22Rv1 (cell line): ENCODE data around the gene RPL23.

ENCODE experiments used
- CTCF ChIP-seq: fragments of 450-650 bp; IDR thresholded peaks from 2 replicates; pipeline ENCODE4 v1.5.1; 2017; ENCODE audit warnings: mild to moderate bottlenecking
- ZFX ChIP-seq: fragments of 450-650 bp; IDR thresholded peaks from 2 replicates; pipeline ENCODE4 v1.6.1; 2017; ENCODE audit warnings: antibody characterized with exemption, borderline replicate concordance

DNA sequence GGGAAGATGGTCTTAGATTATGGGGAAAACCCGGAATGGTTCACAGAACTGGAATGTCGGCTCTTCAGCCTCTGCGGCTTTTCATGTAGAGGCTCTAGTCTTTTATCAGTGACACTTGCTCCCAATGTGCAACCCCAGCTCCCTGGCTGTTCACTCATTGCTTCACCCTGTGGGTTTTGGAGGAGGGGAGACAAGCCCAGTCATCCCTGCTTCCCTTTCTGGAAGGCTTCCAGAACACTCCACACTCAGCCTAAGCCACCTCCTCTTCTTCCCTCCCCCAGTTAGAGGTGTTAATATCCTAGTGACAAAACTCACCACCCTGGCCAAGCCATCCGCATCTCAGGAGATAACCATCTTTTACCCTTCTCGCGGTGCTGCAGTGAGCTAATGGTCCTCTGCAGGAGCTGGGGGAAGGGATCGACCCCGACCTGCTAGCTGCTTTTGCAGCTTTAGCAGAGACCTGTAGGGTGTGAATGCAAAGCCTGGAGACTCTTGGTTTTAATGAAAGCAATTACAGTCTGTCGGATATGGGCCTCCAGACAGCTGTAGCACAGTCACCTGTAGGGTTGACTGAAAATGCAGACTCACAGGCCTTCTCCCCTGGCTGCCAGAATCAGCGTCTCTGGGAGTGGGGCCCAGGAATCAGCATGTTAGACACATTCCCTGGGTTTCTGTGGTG is 47.6 kb upstream of the RPL23 start:
- TF ChIP-seq CTCF (no peak), ZFX (no peak)
